DOHH2 (cell line): ENCODE measurements around the gene RBCK1.
"Not testable (repeated sequence)": the region's sequence is repeated elsewhere in the genome, so short reads cannot be mapped to it uniquely, and the experiment has no call there.

Source experiments
- H3F3A ChIP-seq: fragments of 200-600 bp; sonication (generic), shearing (Covaris generic); 2 replicates; pipeline ENCODE4 v1.6.0; 2016; ENCODE audit warnings: antibody characterized with exemption, mild to moderate bottlenecking; ENCODE audit not compliant: control insufficient read depth, insufficient read depth
- H3K27ac ChIP-seq: fragments of 200-600 bp; sonication (generic); 2 replicates; pipeline ENCODE4 v1.5.1; 2014; ENCODE audit warnings: low read depth, mild to moderate bottlenecking, low read length, moderate library complexity
- H3K27me3 ChIP-seq: fragments of 200-600 bp; sonication (generic); 2 replicates; pipeline ENCODE4 v1.6.1; 2014; ENCODE audit warnings: mild to moderate bottlenecking, low read length, mixed read lengths; ENCODE audit not compliant: control insufficient read depth
- H3K36me3 ChIP-seq: fragments of 200-600 bp; sonication (generic); 2 replicates; pipeline ENCODE4 v1.6.1; 2014; ENCODE audit warnings: mild to moderate bottlenecking, low read length, moderate library complexity, mixed read lengths; ENCODE audit not compliant: control insufficient read depth
- H3K4me1 ChIP-seq: fragments of 200-600 bp; sonication (generic); 2 replicates; pipeline ENCODE4 v1.6.1; 2014; ENCODE audit warnings: mild to moderate bottlenecking, low read length, mixed read lengths; ENCODE audit not compliant: control insufficient read depth
- H3K4me2 ChIP-seq: fragments of 200-600 bp; sonication (generic); 2 replicates; pipeline ENCODE4 v1.6.0; 2014; ENCODE audit warnings: mild to moderate bottlenecking, low read length, moderate library complexity
- H3K4me3 ChIP-seq: fragments of 200-600 bp; sonication (generic); 2 replicates; pipeline ENCODE4 v1.5.1; 2014; ENCODE audit warnings: mild to moderate bottlenecking, low read length, mixed read lengths
- H3K79me2 ChIP-seq: fragments of 200-600 bp; sonication (generic); 2 replicates; pipeline ENCODE4 v1.6.1; 2014; ENCODE audit warnings: mild to moderate bottlenecking, low read length, mixed read lengths; ENCODE audit not compliant: control insufficient read depth
- H3K9me2 ChIP-seq: fragments of 200-600 bp; sonication (generic); replicated peaks from 2 replicates; pipeline ENCODE4 v1.6.1; 2014; ENCODE audit warnings: mild to moderate bottlenecking, low read length, mixed read lengths; ENCODE audit not compliant: control insufficient read depth
- H3K9me3 ChIP-seq: fragments of 200-600 bp; sonication (generic); 2 replicates; pipeline ENCODE4 v1.6.1; 2014; ENCODE audit warnings: antibody characterized with exemption, low read length, mixed read lengths; ENCODE audit not compliant: control insufficient read depth, insufficient read depth
- H4K20me1 ChIP-seq: fragments of 200-600 bp; sonication (generic); 2 replicates; pipeline ENCODE4 v1.6.0; 2014; ENCODE audit warnings: low read depth, mild to moderate bottlenecking, antibody characterized with exemption, low read length, moderate library complexity; ENCODE audit not compliant: control insufficient read depth, insufficient read depth
- CTCF ChIP-seq: fragments of 200-600 bp; sonication (generic); IDR thresholded peaks from one replicate; pipeline ENCODE4 v1.5.1; 2014; ENCODE audit warnings: antibody characterized with exemption, mild to moderate bottlenecking, low read depth, low read length; ENCODE audit not compliant: poor library complexity, severe bottlenecking
- EZH2phosphoT487 ChIP-seq: fragments of 200-600 bp; sonication (generic); IDR thresholded peaks from 2 replicates; pipeline ENCODE4 v1.6.1; 2017; ENCODE audit warnings: borderline replicate concordance, mild to moderate bottlenecking, antibody characterized with exemption, low read length, moderate library complexity, mixed read lengths

RBCK1 gene

GRCh38 chr20:376750-377149 lies 31.3 kb upstream of the RBCK1 start:
- Histone ChIP-seq H3K27ac (no peak overlapping the region), H3K36me3 (peaks cover 5% of the 10 kb centered on the region; the same call in 1 of the 2 replicates), H3K9me2 (no peaks in the 10 kb centered on the region), H3K9me3 (no peaks in the 10 kb centered on the region), H3K4me3 (no peak overlapping the region), H3K4me1 (peaks cover 13% of the 10 kb centered on the region), H3F3A (no peaks in the 10 kb centered on the region; the same call in 1 of the 2 replicates), H3K79me2 (peaks cover 6% of the 10 kb centered on the region), H3K27me3 (peaks cover 7% of the 10 kb centered on the region; the same call in 1 of the 2 replicates), H4K20me1 (no peaks in the 10 kb centered on the region), H3K4me2 (no peak overlapping the region)
- TF ChIP-seq EZH2phosphoT487: no peak
- TF ChIP-seq CTCF: no peak

- not testable (repeated sequence) for H3K4me3 ChIP-seq, H4K20me1 ChIP-seq, H3K9me3 ChIP-seq, H3K27me3 ChIP-seq, H3K9me2 ChIP-seq, H3F3A ChIP-seq, H3K27ac ChIP-seq, H3K4me2 ChIP-seq, H3K36me3 ChIP-seq
- peaks cover 13% of the 10 kb centered on the region for H3K79me2 ChIP-seq
- peaks cover 16% of the 10 kb centered on the region for H3K4me1 ChIP-seq
These were observed 30.5 kb upstream of the RBCK1 start for GRCh38 chr20:377578-377977.

GRCh38 chr20:378961-379336 lies 29.1 kb upstream of the RBCK1 start:
- Histone ChIP-seq H3K27me3 (peaks cover 7% of the 10 kb centered on the region; the same call in 1 of the 2 replicates), H3K4me3 (no peak overlapping the region), H3K27ac (no peak overlapping the region), H3K9me3 (no peaks in the 10 kb centered on the region), H3K36me3 (peaks cover 15% of the 10 kb centered on the region), H4K20me1 (peaks cover 15% of the 10 kb centered on the region; the same call in 1 of the 2 replicates), H3K4me2 (no peak overlapping the region), H3F3A (peaks cover 10% of the 10 kb centered on the region), H3K9me2 (no peaks in the 10 kb centered on the region), H3K4me1 (peaks cover 19% of the 10 kb centered on the region), H3K79me2 (peaks cover 26% of the 10 kb centered on the region)
- no peak for TF ChIP-seq EZH2phosphoT487
- no peak for TF ChIP-seq CTCF

- Histone ChIP-seq H3K27me3 (peaks cover 7% of the 10 kb centered on the region; the same call in 1 of the 2 replicates), H3K9me2 (no peaks in the 10 kb centered on the region), H4K20me1 (peaks cover 15% of the 10 kb centered on the region; the same call in 1 of the 2 replicates), H3K4me2 (peak overlapping the region; percentile 69), H3K79me2 (peaks cover 42% of the 10 kb centered on the region), H3K9me3 (no peaks in the 10 kb centered on the region), H3F3A (peaks cover 10% of the 10 kb centered on the region), H3K4me1 (peaks cover 19% of the 10 kb centered on the region), H3K4me3 (peak overlapping the region; percentile 83), H3K36me3 (peaks cover 18% of the 10 kb centered on the region), H3K27ac (peak overlapping the region; percentile 67)
- no peak for TF ChIP-seq CTCF
- TF ChIP-seq EZH2phosphoT487: no peak
These were observed 27.1 kb upstream of the RBCK1 start for GRCh38 chr20:380763-381580.
